ENCODE results near the gene FRMD1. TPM values are rescaled to one million over a fixed set of nuclear protein-coding genes. Genes with fewer than 3 reads are reported as not detected.

Gene FRMD1
- total and polyA plus RNA-seq, 2 of the 8 experiments (the other 6 are each of a cell fraction or from before 2014, with no cell fraction given) = 0.36 TPM; not detected in 1

- peaks cover 0 to 29% (median 11%) of the 10 kb centered on the region in 4 experiments; a peak in 5 of 7 replicates for H3K4me1 ChIP-seq (replicated peaks in 1 of 4; ENCODE audit: control insufficient read depth in 3 of 4, insufficient read depth in 4 of 4, low read length in 3 of 4)
- TF ChIP-seq HDAC6 (IDR thresholded peaks at IDR 0.05; ENCODE audit: low read depth, low read length) = no peak
- no peak for TF ChIP-seq EP300 (IDR thresholded peaks at IDR 0.05; ENCODE audit: borderline replicate concordance in 1 of 2, low read depth in 2 of 2, low read length in 2 of 2)
Measured at GRCh38 chr6:168084465-168085160, 5.6 kb upstream of the FRMD1 start.

More at GRCh38 chr6:168084465-168085160, 5.6 kb upstream of the FRMD1 start:
- no peak overlapping the region for H3K56ac ChIP-seq (replicated peaks; ENCODE audit: insufficient read length, low read depth, low read length)
- no peak overlapping the region for H3K14ac ChIP-seq (ENCODE audit: insufficient read length)
- no peaks in the 10 kb centered on the region for H3K36me3 ChIP-seq (ENCODE audit: control insufficient read depth in 2 of 4, insufficient read depth in 4 of 4, low read length in 3 of 4)
- H4K91ac ChIP-seq (replicated peaks; ENCODE audit: insufficient read length, low read length) = no peak overlapping the region
- H3K9me3 ChIP-seq (ENCODE audit: insufficient read depth in 2 of 2, low read depth in 1 of 2, low read length in 1 of 2) = no peaks in the 10 kb centered on the region
- no peak overlapping the region for H2BK12ac ChIP-seq (ENCODE audit: low read depth, low read length)
- no peaks in the 10 kb centered on the region for H3K79me1 ChIP-seq (ENCODE audit: low read depth, low read length)
- POLR2A ChIA-PET (ENCODE audit: partially characterized antibody) = no interaction called here
- no peak overlapping the region for H3K4me2 ChIP-seq (ENCODE audit: insufficient read depth in 1 of 2, low read depth in 2 of 2, low read length in 2 of 2)
- H3K4me3 ChIP-seq (ENCODE audit: extremely low read depth in 1 of 4, insufficient read depth in 2 of 4, low read depth in 3 of 4, low read length in 4 of 4) = no peak overlapping the region
- DNase-seq (ENCODE audit: low read depth in 1 of 2, low spot score in 2 of 2) = no peak
- no peaks in the 10 kb centered on the region for H3K23me2 ChIP-seq (ENCODE audit: low read depth, low read length)
- no peak overlapping the region for H2AK5ac ChIP-seq (ENCODE audit: low read depth, low read length)
- H3K79me2 ChIP-seq (ENCODE audit: control insufficient read depth in 1 of 2, insufficient read depth in 2 of 2, low read length in 2 of 2) = no peaks in the 10 kb centered on the region
- WGBS, 2 experiments (ENCODE audit: extremely low coverage in 1 of 2, insufficient coverage in 1 of 2, insufficient read length in 1 of 2, insufficient replicate concordance in 2 of 2, low coverage in 1 of 2, low lambda C conversion rate in 2 of 2, missing lambda C conversion rate in 1 of 2) = 84% methylated on average over 19 of the region's 19 CpGs; no CpG with 5 or more reads in 1 of the 2 experiments
- no peak overlapping the region for H2BK20ac ChIP-seq (ENCODE audit: low read length)
- H3K27ac ChIP-seq (ENCODE audit: low read depth, low read length) = no peak overlapping the region
- CTCF ChIA-PET (ENCODE audit: partially characterized antibody) = interaction anchor here (0.9 to 1.7 kb wide), 5 partner anchors 7 to 49 kb away, joined by 3 to 4 read pairs (median 3); no protein-coding TSS in a partner anchor
- no peaks in the 10 kb centered on the region for H3K27me3 ChIP-seq (replicated peaks in 1 of 4; ENCODE audit: control insufficient read depth in 3 of 4, extremely low read depth in 1 of 4, insufficient read depth in 3 of 4, low read length in 3 of 4)
- H2BK15ac ChIP-seq (ENCODE audit: low read length) = no peak overlapping the region
- H3K9ac ChIP-seq (replicated peaks in 1 of 4; ENCODE audit: extremely low read depth in 1 of 4, low read depth in 3 of 4, low read length in 3 of 4) = no peak overlapping the region
- H2BK120ac ChIP-seq (replicated peaks; ENCODE audit: low read depth, low read length) = no peak overlapping the region
- no peak overlapping the region; the same call in 1 of the 2 replicates for H3K18ac ChIP-seq (ENCODE audit: extremely low read depth, low read length)
- H4K5ac ChIP-seq (ENCODE audit: insufficient read length, low read depth, low read length) = no peak overlapping the region
- no peak overlapping the region for H2AFZ ChIP-seq (ENCODE audit: low read length)
- FAIRE-seq = no peak
- no peak overlapping the region for H3K4ac ChIP-seq (replicated peaks; ENCODE audit: insufficient read length, low read depth, low read length)
- no peak overlapping the region for H3K23ac ChIP-seq (ENCODE audit: insufficient read length)
- no peak overlapping the region for H2BK5ac ChIP-seq (ENCODE audit: low read depth, low read length)
- no peak overlapping the region for H4K8ac ChIP-seq (ENCODE audit: extremely low read depth, insufficient read depth, low read length)
- H4K20me1 ChIP-seq (replicated peaks in 1 of 2; ENCODE audit: control insufficient read depth in 1 of 2, insufficient read depth in 2 of 2, low read length in 2 of 2) = no peaks in the 10 kb centered on the region
